GM23338 (cell line): ENCODE measurements around the gene L1CAM. TPM values are rescaled to one million over a fixed set of nuclear protein-coding genes. Genes with fewer than 3 reads are reported as not detected.

Experiments
- ATAC-seq: fragments of 200-7000 bp; cut with Tn5 transposase; 3 replicates; pipeline ENCODE4 v1.9.1; 2020
- DNase-seq: peaks from one replicate; pipeline ENCODE4 v3.0.0-alpha.2; 2015; ENCODE audit warnings: low spot score
- H2AFZ ChIP-seq: fragments of 200-600 bp; sonication (generic); 2 replicates; pipeline ENCODE4 v1.8.0; 2016; ENCODE audit warnings: antibody characterized with exemption, mild to moderate bottlenecking, moderate library complexity
- H3F3A ChIP-seq: fragments of 200-600 bp; sonication (generic); replicated peaks from 2 replicates; pipeline ENCODE4 v1.8.0; 2017; ENCODE audit warnings: antibody characterized with exemption, mixed run types, low read depth
- H3K27ac ChIP-seq: fragments of 200-600 bp; sonication (generic); 2 replicates; pipeline ENCODE4 v1.6.1; 2016; ENCODE audit warnings: low read depth
- H3K27me3 ChIP-seq: fragments of 200-600 bp; sonication (generic); 2 replicates; pipeline ENCODE4 v1.8.0; 2016; ENCODE audit warnings: mild to moderate bottlenecking, mixed run types, moderate library complexity; ENCODE audit not compliant: insufficient read depth
- H3K36me3 ChIP-seq: fragments of 200-600 bp; sonication (generic); 2 replicates; pipeline ENCODE4 v1.8.0; 2016; ENCODE audit warnings: mild to moderate bottlenecking; ENCODE audit not compliant: insufficient read depth
- H3K4me1 ChIP-seq: fragments of 200-600 bp; sonication (generic); 2 replicates; pipeline ENCODE4 v1.8.0; 2016; ENCODE audit warnings: mild to moderate bottlenecking, moderate library complexity; ENCODE audit not compliant: insufficient read depth
- H3K4me2 ChIP-seq: fragments of 200-600 bp; sonication (generic); 2 replicates; pipeline ENCODE4 v1.7.1; 2017; ENCODE audit warnings: mixed run types
- H3K4me3 ChIP-seq: fragments of 200-600 bp; sonication (generic); 2 replicates; pipeline ENCODE4 v1.6.1; 2016; ENCODE audit warnings: mixed run types
- H3K79me2 ChIP-seq: fragments of 200-600 bp; sonication (generic); replicated peaks from 2 replicates; pipeline ENCODE4 v1.8.0; 2017; ENCODE audit warnings: mild to moderate bottlenecking; ENCODE audit not compliant: insufficient read depth
- H3K9me2 ChIP-seq: fragments of 200-600 bp; sonication (generic); 2 replicates; pipeline ENCODE4 v1.8.0; 2017; ENCODE audit not compliant: insufficient read depth
- H4K20me1 ChIP-seq: fragments of 200-600 bp; sonication (generic); replicated peaks from 2 replicates; pipeline ENCODE4 v1.8.0; 2017; ENCODE audit warnings: mild to moderate bottlenecking; ENCODE audit not compliant: insufficient read depth
- H3K27ac Mint-ChIP-seq: 2 replicates; pipeline ENCODE4 v1.8.0; 2020; ENCODE audit warnings: inconsistent platforms, mild to moderate bottlenecking, moderate library complexity, mixed read lengths
- H3K27me3 Mint-ChIP-seq: 3 replicates; pipeline ENCODE4 v1.8.0; 2022; ENCODE audit warnings: low read depth, mild to moderate bottlenecking, moderate library complexity, mixed read lengths, inconsistent platforms; ENCODE audit not compliant: insufficient read depth, poor library complexity
- H3K36me3 Mint-ChIP-seq: 3 replicates; pipeline ENCODE4 v1.8.0; 2021; ENCODE audit warnings: low read depth, mild to moderate bottlenecking, inconsistent platforms, moderate library complexity, mixed read lengths
- H3K4me1 Mint-ChIP-seq: 3 replicates; pipeline ENCODE4 v1.8.0; 2020; ENCODE audit warnings: mild to moderate bottlenecking, inconsistent platforms, mixed read lengths
- H3K4me3 Mint-ChIP-seq: 3 replicates; pipeline ENCODE4 v1.8.0; 2021; ENCODE audit warnings: moderate library complexity, mild to moderate bottlenecking, inconsistent platforms, mixed read lengths
- H3K9me3 Mint-ChIP-seq: 3 replicates; pipeline ENCODE4 v1.8.0; 2020; ENCODE audit warnings: moderate library complexity, mild to moderate bottlenecking, inconsistent platforms, mixed read lengths
- CREB1 ChIP-seq: fragments of 250-450 bp; sonication (Bioruptor Pico); IDR thresholded peaks from 2 replicates; pipeline ENCODE4 v1.5.0; 2020; ENCODE audit warnings: low read depth, mild to moderate bottlenecking, moderate library complexity
- EZH2 ChIP-seq: fragments of 200-600 bp; sonication (generic); IDR thresholded peaks from one replicate; pipeline ENCODE4 v1.8.0; 2017; ENCODE audit warnings: antibody characterized with exemption, mild to moderate bottlenecking, low read depth; ENCODE audit not compliant: unreplicated experiment
- EZH2phosphoT487 ChIP-seq: fragments of 200-600 bp; sonication (generic); IDR thresholded peaks from one replicate; pipeline ENCODE4 v1.8.1; 2018; ENCODE audit warnings: antibody characterized with exemption; ENCODE audit not compliant: unreplicated experiment
- JUNB ChIP-seq: IDR thresholded peaks from one replicate; pipeline ENCODE4 v1.6.1; 2016; ENCODE audit warnings: antibody characterized with exemption; ENCODE audit not compliant: unreplicated experiment
- NANOG ChIP-seq: IDR thresholded peaks from 2 replicates; pipeline ENCODE4 v1.6.1; 2016; ENCODE audit warnings: antibody characterized with exemption, borderline replicate concordance
- POLR2AphosphoS5 ChIP-seq: IDR thresholded peaks from 2 replicates; pipeline ENCODE4 v1.6.1; 2016; ENCODE audit warnings: antibody characterized with exemption, low read depth
- STAT1 ChIP-seq: IDR thresholded peaks from one replicate; pipeline ENCODE4 v1.6.1; 2016; ENCODE audit warnings: antibody characterized with exemption; ENCODE audit not compliant: unreplicated experiment
- ZNF114 ChIP-seq: fragments of 250-450 bp; sonication (Bioruptor Pico); IDR thresholded peaks from 2 replicates; pipeline ENCODE4 v1.5.0; 2020; ENCODE audit warnings: mild to moderate bottlenecking, moderate library complexity
- ZNF331 ChIP-seq: fragments of 250-450 bp; sonication (Bioruptor Pico); IDR thresholded peaks from 2 replicates; pipeline ENCODE4 v1.5.0; 2020; ENCODE audit warnings: low read depth, mild to moderate bottlenecking, moderate library complexity
- polyA plus RNA-seq: library from polyadenylated mRNA; unstranded; fragments of >200 nt; fragmentation: Nextera tagmentation; extraction: Ambion mirVana; gene quantifications from 2 replicates; pipeline ENCODE4 v1.2.1, GENCODE V29; 2016
- total RNA-seq: library from RNA; depleted of rRNA; stranded (reverse); fragments of >200 nt; shearing (Covaris generic); gene quantifications from 2 replicates; pipeline ENCODE4 v1.2.3, GENCODE V29; 2014
- TF ChIP-seq, protein P1 (sequence below): IDR thresholded peaks from one replicate; pipeline ENCODE4 v1.6.1; 2018; ENCODE audit warnings: antibody characterized with exemption; ENCODE audit not compliant: unreplicated experiment
- TF ChIP-seq, protein P2 (sequence below): IDR thresholded peaks from 2 replicates; pipeline ENCODE4 v1.6.1; 2016; ENCODE audit warnings: antibody characterized with exemption
- TF ChIP-seq, protein P3 (sequence below), 2 experiments: fragments of 200-600 bp in 1 of 2; sonication (generic) in 1 of 2; conservative IDR thresholded peaks; 2 replicates each; pipeline versions ENCODE4 v1.5.1 to v1.6.1; 2016 to 2017; ENCODE audit warnings: antibody characterized with exemption in 2 of 2, low read depth in 2 of 2, mild to moderate bottlenecking in 2 of 2, moderate library complexity in 1 of 2

The L1CAM gene
- total and polyA plus RNA-seq, 2 experiments from 2014 or later, result 7.4 to 29.2 TPM

DNA sequence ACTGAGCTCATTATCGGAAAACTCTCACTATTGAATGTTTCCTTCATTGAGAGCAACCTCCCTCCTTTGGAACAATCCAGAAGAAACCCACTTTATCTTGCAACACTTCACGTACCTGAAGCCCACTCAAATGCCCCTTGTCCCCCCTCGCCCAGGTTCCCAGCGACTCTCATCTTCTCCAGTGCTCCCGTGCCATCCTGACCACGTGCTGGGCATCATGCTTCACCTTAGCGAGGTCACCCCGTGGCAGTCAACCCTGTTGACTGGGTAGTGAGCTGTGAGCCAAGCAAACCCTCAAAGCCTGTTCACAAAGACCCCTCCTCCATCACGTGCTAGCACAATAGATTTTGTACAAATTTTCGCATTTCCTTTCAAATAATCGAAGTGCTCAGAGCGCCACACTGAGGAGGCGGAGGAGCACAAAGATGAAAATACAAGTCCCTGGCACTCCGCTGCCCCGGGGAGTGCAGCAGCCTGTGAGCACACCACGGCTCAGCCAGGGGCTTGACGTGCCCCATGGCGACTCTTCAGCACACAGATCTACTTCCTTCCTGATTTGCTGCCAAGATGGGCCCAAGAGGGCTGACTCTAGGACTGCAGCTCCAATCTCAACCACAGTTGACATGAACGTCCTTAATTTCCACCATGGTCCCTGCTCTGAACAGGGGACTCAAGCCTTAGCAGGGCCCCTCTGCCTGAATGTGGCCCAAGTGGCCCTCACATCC, 71.2 kb downstream of the L1CAM start (continued):
- TF ChIP-seq, protein P1, sequence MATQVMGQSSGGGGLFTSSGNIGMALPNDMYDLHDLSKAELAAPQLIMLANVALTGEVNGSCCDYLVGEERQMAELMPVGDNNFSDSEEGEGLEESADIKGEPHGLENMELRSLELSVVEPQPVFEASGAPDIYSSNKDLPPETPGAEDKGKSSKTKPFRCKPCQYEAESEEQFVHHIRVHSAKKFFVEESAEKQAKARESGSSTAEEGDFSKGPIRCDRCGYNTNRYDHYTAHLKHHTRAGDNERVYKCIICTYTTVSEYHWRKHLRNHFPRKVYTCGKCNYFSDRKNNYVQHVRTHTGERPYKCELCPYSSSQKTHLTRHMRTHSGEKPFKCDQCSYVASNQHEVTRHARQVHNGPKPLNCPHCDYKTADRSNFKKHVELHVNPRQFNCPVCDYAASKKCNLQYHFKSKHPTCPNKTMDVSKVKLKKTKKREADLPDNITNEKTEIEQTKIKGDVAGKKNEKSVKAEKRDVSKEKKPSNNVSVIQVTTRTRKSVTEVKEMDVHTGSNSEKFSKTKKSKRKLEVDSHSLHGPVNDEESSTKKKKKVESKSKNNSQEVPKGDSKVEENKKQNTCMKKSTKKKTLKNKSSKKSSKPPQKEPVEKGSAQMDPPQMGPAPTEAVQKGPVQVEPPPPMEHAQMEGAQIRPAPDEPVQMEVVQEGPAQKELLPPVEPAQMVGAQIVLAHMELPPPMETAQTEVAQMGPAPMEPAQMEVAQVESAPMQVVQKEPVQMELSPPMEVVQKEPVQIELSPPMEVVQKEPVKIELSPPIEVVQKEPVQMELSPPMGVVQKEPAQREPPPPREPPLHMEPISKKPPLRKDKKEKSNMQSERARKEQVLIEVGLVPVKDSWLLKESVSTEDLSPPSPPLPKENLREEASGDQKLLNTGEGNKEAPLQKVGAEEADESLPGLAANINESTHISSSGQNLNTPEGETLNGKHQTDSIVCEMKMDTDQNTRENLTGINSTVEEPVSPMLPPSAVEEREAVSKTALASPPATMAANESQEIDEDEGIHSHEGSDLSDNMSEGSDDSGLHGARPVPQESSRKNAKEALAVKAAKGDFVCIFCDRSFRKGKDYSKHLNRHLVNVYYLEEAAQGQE, result no peak
- TF ChIP-seq, protein P2, sequence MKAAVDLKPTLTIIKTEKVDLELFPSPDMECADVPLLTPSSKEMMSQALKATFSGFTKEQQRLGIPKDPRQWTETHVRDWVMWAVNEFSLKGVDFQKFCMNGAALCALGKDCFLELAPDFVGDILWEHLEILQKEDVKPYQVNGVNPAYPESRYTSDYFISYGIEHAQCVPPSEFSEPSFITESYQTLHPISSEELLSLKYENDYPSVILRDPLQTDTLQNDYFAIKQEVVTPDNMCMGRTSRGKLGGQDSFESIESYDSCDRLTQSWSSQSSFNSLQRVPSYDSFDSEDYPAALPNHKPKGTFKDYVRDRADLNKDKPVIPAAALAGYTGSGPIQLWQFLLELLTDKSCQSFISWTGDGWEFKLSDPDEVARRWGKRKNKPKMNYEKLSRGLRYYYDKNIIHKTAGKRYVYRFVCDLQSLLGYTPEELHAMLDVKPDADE, result no peak
- TF ChIP-seq STAT1, result no peak
- TF ChIP-seq, protein P3, sequence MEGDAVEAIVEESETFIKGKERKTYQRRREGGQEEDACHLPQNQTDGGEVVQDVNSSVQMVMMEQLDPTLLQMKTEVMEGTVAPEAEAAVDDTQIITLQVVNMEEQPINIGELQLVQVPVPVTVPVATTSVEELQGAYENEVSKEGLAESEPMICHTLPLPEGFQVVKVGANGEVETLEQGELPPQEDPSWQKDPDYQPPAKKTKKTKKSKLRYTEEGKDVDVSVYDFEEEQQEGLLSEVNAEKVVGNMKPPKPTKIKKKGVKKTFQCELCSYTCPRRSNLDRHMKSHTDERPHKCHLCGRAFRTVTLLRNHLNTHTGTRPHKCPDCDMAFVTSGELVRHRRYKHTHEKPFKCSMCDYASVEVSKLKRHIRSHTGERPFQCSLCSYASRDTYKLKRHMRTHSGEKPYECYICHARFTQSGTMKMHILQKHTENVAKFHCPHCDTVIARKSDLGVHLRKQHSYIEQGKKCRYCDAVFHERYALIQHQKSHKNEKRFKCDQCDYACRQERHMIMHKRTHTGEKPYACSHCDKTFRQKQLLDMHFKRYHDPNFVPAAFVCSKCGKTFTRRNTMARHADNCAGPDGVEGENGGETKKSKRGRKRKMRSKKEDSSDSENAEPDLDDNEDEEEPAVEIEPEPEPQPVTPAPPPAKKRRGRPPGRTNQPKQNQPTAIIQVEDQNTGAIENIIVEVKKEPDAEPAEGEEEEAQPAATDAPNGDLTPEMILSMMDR (conservative IDR thresholded peaks at IDR 0.05; ENCODE audit: low read depth in 2 of 2), result no peak
- TF ChIP-seq ZNF114 (CRISPR knock-in tag), result no peak
- TF ChIP-seq POLR2AphosphoS5, result no peak
- TF ChIP-seq JUNB, result no peak
- no peak for TF ChIP-seq CREB1
- TF ChIP-seq NANOG, result no peak
- no peak for TF ChIP-seq ZNF331 (CRISPR knock-in tag)

DNA sequence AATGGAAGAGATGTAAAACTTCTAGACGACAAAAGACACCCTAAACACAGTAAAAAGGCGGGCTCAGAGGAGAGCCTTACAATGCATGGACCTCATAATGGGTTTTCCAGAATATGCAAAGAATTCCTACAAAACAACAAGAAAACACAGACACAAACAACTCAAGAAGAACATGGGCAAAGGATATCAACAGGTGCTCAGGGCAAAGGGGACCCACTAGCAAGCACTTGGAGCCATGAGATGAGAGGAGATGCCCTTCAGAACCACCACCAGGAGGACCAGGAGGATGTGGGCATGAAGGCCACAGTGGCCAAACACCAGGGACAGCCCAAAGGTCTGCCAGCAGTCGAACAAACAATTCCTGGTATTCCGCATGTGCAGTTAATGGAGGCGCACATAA, 72.8 kb downstream of the L1CAM start:
- H3K27ac Mint-ChIP-seq, result no peak overlapping the region
- no peaks in the 10 kb centered on the region for H3K27me3 ChIP-seq
- H4K20me1 ChIP-seq, result peaks cover 10% of the 10 kb centered on the region
- no peaks in the 10 kb centered on the region for H3F3A ChIP-seq
- no peak overlapping the region for H2AFZ ChIP-seq
- no peak overlapping the region for H3K4me2 ChIP-seq
- H3K79me2 ChIP-seq, result peaks cover 96% of the 10 kb centered on the region
- peaks cover 55% of the 10 kb centered on the region for H3K4me1 Mint-ChIP-seq
- no peak overlapping the region; the same call in 2 of the 3 replicates for H3K4me3 Mint-ChIP-seq
- H3K27ac ChIP-seq, result no peak overlapping the region; the same call in 1 of the 2 replicates
- peaks cover 7% of the 10 kb centered on the region for H3K27me3 Mint-ChIP-seq
- H3K36me3 Mint-ChIP-seq, result peaks cover 21% of the 10 kb centered on the region; the same call in 2 of the 3 replicates
- no peak for DNase-seq
- no peaks in the 10 kb centered on the region for H3K36me3 ChIP-seq
- no peaks in the 10 kb centered on the region for H3K9me3 Mint-ChIP-seq
- H3K4me3 ChIP-seq, result no peak overlapping the region
- peaks cover 28% of the 10 kb centered on the region for H3K4me1 ChIP-seq
- H3K9me2 ChIP-seq, result no peaks in the 10 kb centered on the region
- ATAC-seq, result no peak
- no peak for TF ChIP-seq CREB1
- no peak for TF ChIP-seq JUNB
- no peak for TF ChIP-seq POLR2AphosphoS5
- TF ChIP-seq EZH2, result no peak
- TF ChIP-seq ZNF114 (CRISPR knock-in tag), result no peak
- no peak for TF ChIP-seq STAT1
- no peak for TF ChIP-seq EZH2phosphoT487
